Lower lobe of right lung (tissue), 2 donors: ENCODE measurements around the gene CDCA7L. TPM values are rescaled to one million over a fixed set of nuclear protein-coding genes. Genes with fewer than 3 reads are reported as not detected.

Experiments
- ATAC-seq, 2 donors: fragments of 200-7000 bp; cut with Tn5 transposase; one replicate each; pipeline ENCODE4 v1.9.1; 2020 to 2022; ENCODE audit warnings: mild to moderate bottlenecking in 2 of 2, moderate library complexity in 2 of 2
- DNase-seq: peaks from one replicate; pipeline ENCODE4 v3.0.0-alpha.2; 2020
- H3K27ac ChIP-seq: fragments of 200-600 bp; one replicate; pipeline ENCODE4 v1.8.0; 2022
- H3K27me3 ChIP-seq: fragments of 200-600 bp; one replicate; pipeline ENCODE4 v1.8.0; 2022; ENCODE audit warnings: low read depth
- H3K36me3 ChIP-seq: fragments of 200-600 bp; one replicate; pipeline ENCODE4 v1.8.0; 2022; ENCODE audit warnings: mild to moderate bottlenecking
- H3K4me1 ChIP-seq: fragments of 200-600 bp; one replicate; pipeline ENCODE4 v1.8.0; 2022
- H3K4me3 ChIP-seq: fragments of 200-600 bp; one replicate; pipeline ENCODE4 v1.8.0; 2022; ENCODE audit warnings: mild to moderate bottlenecking
- H3K9me3 ChIP-seq: fragments of 200-600 bp; one replicate; pipeline ENCODE4 v1.8.0; 2022
- CTCF ChIP-seq: fragments of 200-600 bp; IDR thresholded peaks from one replicate; pipeline ENCODE4 v1.8.0; 2022; ENCODE audit warnings: antibody characterized with exemption, mild to moderate bottlenecking
- intact Hi-C: fragments of 100-400 bp; cut with DNase I; formaldehyde crosslinking; loops from one replicate; pipeline ENCODE4 v1.11.0; 2022
- total RNA-seq: library from RNA; stranded (reverse); fragmentation: NEBNext Ultra II Directional; extraction: Animal tissue kit (Norgen Biotek cat#: 25700); gene quantifications from one replicate; pipeline ENCODE4 v1.2.1, GENCODE V29; 2021
- donor health status: DM: no; HTN: yes; CAD: no; lungs with severe emphysema.

Gene CDCA7L
- total RNA-seq, 1 donor from 2014 or later = 33.9 TPM

DNA sequence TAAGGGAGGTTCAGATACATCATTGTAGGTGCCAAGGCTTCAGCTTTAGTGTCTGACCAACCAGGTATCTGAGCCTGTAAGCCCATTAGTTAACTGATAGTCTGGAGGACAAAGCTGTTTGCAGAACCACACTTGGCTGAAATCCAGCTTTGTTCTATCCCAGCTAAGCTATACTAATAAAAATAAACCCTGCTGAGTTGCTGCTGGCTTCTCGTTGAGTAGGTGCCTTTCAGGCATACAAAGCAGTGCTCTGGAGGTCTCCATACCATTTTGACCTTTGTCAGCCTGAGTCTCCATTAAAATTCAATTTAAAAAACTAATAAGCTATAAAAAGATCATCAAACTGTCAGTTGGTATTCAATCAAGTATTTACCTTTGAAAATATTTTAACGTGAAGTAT, 22.0 kb downstream of the CDCA7L start:
- no peak overlapping the region for H3K27ac ChIP-seq
- no peak for TF ChIP-seq CTCF
- no peaks in the 10 kb centered on the region for H3K9me3 ChIP-seq
- DNase-seq (no peak), ATAC-seq (no peak)
- intact Hi-C loops = no loop called here
- no peaks in the 10 kb centered on the region for H3K4me1 ChIP-seq
- H3K36me3 ChIP-seq = no peaks in the 10 kb centered on the region
- H3K27me3 ChIP-seq = no peaks in the 10 kb centered on the region
- no peak overlapping the region for H3K4me3 ChIP-seq

DNA sequence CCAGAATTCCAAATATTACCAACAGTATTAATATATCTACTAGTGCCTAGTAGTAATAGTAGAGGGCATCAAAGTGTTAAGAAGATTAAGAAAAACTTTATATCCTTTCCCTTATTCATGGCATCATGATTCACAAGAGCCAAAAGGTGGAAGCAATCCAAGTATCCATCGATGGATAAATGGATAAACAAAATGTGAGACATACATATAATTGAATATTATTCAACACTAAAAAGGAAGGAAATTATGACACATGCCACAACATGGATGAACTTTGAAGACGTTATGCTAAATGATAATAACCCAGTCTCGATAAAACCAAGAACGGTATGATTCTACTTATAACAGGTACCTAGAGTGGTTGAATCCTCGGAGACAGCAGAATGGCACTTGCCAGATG, 23.1 kb downstream of the CDCA7L start:
- ATAC-seq = no peak
- no peaks in the 10 kb centered on the region for H3K9me3 ChIP-seq
- H3K4me1 ChIP-seq = no peaks in the 10 kb centered on the region
- no peak for DNase-seq
- H3K36me3 ChIP-seq = no peaks in the 10 kb centered on the region
- no peak overlapping the region for H3K27ac ChIP-seq
- H3K27me3 ChIP-seq = no peaks in the 10 kb centered on the region
- no peak for TF ChIP-seq CTCF
- intact Hi-C loops = no loop called here
- H3K4me3 ChIP-seq = no peak overlapping the region

GRCh38 chr7:21920936-21921335, 24.8 kb downstream of the CDCA7L start:
- no peaks in the 10 kb centered on the region for H3K4me1 ChIP-seq
- H3K9me3 ChIP-seq = no peaks in the 10 kb centered on the region
- DNase-seq = no peak
- H3K4me3 ChIP-seq = no peak overlapping the region
- no peak for TF ChIP-seq CTCF
- intact Hi-C loops = no loop called here
- no peak overlapping the region for H3K27ac ChIP-seq
- no peaks in the 10 kb centered on the region for H3K36me3 ChIP-seq
- no peak for ATAC-seq
- no peaks in the 10 kb centered on the region for H3K27me3 ChIP-seq

GRCh38 chr7:21918216-21918615, 27.5 kb downstream of the CDCA7L start:
- TF ChIP-seq CTCF = no peak
- no peak overlapping the region for H3K27ac ChIP-seq
- ATAC-seq (no peak), DNase-seq (no peak)
- intact Hi-C loops = no loop called here
- H3K9me3 ChIP-seq = no peaks in the 10 kb centered on the region
- no peak overlapping the region for H3K4me3 ChIP-seq
- no peaks in the 10 kb centered on the region for H3K27me3 ChIP-seq
- H3K36me3 ChIP-seq = no peaks in the 10 kb centered on the region
- no peaks in the 10 kb centered on the region for H3K4me1 ChIP-seq

GRCh38 chr7:21916629-21917028, 29.1 kb downstream of the CDCA7L start:
- intact Hi-C loops = no loop called here
- no peak for DNase-seq
- no peak for TF ChIP-seq CTCF

DNA sequence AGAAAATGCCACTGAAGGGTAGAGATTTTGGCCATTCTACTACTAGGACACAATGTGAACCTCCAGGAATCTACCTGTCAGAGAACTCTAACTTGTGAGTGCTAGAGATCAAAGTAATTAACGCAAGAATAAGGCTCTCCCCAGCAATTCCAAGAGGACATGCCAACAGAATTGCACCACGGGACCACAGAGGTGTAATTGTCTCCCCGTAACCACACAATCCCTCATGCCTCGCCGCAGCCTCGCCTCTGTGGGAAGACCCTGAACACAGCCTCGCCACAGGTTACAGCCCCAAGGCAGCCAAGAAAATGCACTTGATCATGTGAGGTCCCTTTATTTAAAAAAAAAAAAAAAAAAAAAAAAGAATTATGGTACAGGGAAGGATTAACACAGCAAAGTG, 29.5 kb downstream of the CDCA7L start:
- intact Hi-C loops = no loop called here
- no peaks in the 10 kb centered on the region for H3K9me3 ChIP-seq
- no peak overlapping the region for H3K4me3 ChIP-seq
- no peak overlapping the region for H3K27ac ChIP-seq
- no peaks in the 10 kb centered on the region for H3K27me3 ChIP-seq
- H3K4me1 ChIP-seq = no peaks in the 10 kb centered on the region
- no peaks in the 10 kb centered on the region for H3K36me3 ChIP-seq
- no peak for ATAC-seq
- DNase-seq = no peak
- TF ChIP-seq CTCF = no peak

More at GRCh38 chr7:21916629-21917028, 29.1 kb downstream of the CDCA7L start:
- ATAC-seq = no peak
- no peaks in the 10 kb centered on the region for H3K4me1 ChIP-seq
- H3K9me3 ChIP-seq = no peaks in the 10 kb centered on the region
- H3K27me3 ChIP-seq = no peaks in the 10 kb centered on the region
- H3K4me3 ChIP-seq = no peak overlapping the region
- no peaks in the 10 kb centered on the region for H3K36me3 ChIP-seq
- H3K27ac ChIP-seq = no peak overlapping the region
